Right lobe of liver (tissue), 4 donors: ENCODE measurements around the gene SRGAP2B.
"Not testable (repeated sequence)": the region's sequence is repeated elsewhere in the genome, so short reads cannot be mapped to it uniquely, and the experiment has no call there.

Experiments
- POLR2A ChIP-seq: fragments of 450-650 bp; IDR thresholded peaks from one replicate; pipeline ENCODE4 v1.6.1; 2017; ENCODE audit warnings: antibody characterized with exemption, mild to moderate bottlenecking
- TF ChIP-seq, protein P1 (sequence below), 4 donors: fragments of 200-600 bp in 3 of 4; fragments of 450-650 bp in 1 of 4; IDR thresholded peaks; one replicate each; pipeline versions ENCODE4 v1.5.1 to v1.8.0; 2016 to 2022; ENCODE audit warnings: antibody characterized with exemption in 4 of 4, mild to moderate bottlenecking in 2 of 4
- donor health status: DM: no; HTN: no; CAD: no.
- donor health status: DM: no; HTN: no; CAD: no.
- donor health status: DM: no; HTN: yes; CAD: no.

DNA sequence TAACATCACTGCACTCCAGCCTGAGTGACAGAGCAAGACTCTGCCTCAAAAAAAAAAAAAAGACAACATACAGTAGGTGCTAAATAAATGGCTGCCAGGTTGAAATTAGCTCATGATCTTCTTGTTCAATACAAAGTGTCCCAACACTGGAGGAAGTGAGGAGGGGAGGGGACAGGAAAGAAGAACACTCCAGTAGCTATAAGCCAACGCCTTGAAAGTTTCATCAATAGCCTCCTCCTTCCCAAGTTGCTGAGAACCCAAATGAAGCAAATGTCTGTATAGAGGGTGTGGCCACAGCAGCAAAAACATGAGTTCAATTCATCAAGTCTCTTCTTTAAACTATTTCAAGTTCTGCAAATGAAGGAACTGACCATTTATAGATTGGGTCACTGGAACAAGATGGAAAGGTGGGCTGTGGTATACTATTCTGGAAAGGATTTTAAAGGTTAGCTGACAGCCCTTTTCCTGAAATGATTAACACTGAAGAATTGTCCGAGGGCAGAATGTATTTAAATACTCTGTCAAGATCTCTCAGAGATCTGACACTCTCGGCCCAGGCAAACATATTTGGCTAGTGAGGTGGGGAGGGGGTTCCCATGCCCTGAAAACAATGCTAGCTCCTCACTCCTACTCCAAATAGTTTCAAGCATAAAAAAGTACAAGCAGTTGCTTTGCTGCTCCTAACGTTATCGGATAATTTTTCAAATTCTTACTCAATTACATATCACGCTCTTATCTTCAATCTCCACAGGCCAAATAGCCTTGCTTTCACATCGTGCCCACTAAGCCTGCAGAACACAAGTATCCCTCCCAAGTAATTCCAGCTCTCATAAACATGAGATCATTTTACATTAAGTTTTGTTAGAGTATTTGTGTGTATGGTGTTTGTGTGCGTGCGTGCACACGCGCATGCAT is 17.0 kb downstream of the SRGAP2B start:
- TF ChIP-seq, protein P1, sequence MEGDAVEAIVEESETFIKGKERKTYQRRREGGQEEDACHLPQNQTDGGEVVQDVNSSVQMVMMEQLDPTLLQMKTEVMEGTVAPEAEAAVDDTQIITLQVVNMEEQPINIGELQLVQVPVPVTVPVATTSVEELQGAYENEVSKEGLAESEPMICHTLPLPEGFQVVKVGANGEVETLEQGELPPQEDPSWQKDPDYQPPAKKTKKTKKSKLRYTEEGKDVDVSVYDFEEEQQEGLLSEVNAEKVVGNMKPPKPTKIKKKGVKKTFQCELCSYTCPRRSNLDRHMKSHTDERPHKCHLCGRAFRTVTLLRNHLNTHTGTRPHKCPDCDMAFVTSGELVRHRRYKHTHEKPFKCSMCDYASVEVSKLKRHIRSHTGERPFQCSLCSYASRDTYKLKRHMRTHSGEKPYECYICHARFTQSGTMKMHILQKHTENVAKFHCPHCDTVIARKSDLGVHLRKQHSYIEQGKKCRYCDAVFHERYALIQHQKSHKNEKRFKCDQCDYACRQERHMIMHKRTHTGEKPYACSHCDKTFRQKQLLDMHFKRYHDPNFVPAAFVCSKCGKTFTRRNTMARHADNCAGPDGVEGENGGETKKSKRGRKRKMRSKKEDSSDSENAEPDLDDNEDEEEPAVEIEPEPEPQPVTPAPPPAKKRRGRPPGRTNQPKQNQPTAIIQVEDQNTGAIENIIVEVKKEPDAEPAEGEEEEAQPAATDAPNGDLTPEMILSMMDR (IDR thresholded peaks at IDR 0.05): not testable (repeated sequence)
- TF ChIP-seq POLR2A: not testable (repeated sequence)
